Measurements from ENCODE around the gene FXR2. TPM values are rescaled to one million over a fixed set of nuclear protein-coding genes. Genes with fewer than 3 reads are reported as not detected.

Gene FXR2
- total and polyA plus RNA-seq, 2 experiments from 2014 or later: 65.0 to 65.5 TPM

GRCh38 chr17:7586673-7587419 lies 27.9 kb downstream of the FXR2 start:
- Histone ChIP-seq H3K9me3 (ENCODE audit: low read depth) (no peaks in the 10 kb centered on the region), H3K36me3 (peaks cover 2% of the 10 kb centered on the region), H3K4me3 (no peak overlapping the region), H3K27ac (no peak overlapping the region), H3K27me3 (no peaks in the 10 kb centered on the region), H3K4me1 (ENCODE audit: low read depth) (peaks cover 16% of the 10 kb centered on the region)
- DNase-seq (ENCODE audit: low read depth in 1 of 2, low spot score in 1 of 2): peak in 1 of 2 donors; percentile 40
- TF ChIP-seq CTCF (IDR thresholded peaks at IDR 0.05; ENCODE audit: low read depth, low read length): no peak

DNA sequence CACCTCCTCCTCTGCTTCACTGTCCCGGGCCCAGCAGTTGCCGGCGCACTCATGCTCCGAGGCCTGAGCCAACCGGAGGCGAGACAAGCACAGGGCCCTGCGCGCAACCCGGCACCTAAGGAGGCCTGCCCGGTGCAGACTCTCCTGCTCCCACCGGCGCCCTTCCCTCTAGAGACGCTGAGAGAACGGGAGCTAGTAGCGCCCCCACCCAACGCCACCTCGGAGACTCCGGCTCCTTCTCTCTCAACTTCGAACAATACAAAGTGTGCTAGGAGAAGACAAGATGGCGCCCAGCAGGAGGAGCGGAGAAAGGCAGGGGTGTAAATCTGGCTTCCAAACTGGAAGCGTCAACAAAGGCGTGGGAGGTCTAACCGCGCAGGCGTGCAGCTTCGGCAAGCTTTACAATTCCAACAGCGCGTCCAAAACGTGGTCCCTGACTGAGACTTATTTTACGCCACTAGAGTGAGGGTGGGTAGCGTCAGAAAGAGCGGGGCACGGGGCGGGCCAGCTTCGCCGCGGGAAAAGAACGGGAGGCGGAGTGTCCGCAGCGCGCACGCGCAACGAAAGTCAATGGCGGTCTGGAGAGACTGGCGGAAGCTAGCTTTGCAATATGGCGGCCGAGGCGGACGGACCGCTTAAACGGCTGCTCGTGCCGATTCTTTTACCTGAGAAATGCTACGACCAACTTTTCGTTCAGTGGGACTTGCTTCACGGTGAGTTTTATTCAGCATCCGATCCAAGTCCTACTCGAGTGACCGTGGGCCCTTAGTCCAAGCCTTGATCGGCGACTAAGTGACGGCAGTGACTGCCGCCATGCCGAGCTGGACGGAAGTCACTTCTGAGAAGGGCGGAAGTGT lies 31.2 kb downstream of the FXR2 start, which contains the start of gene MPDU1:
TSS of gene MPDU1 (plus strand) at position 600 of the 857 bp plus-strand sequence. CDS start at position 611, 11 bp downstream.
- DNase-seq (ENCODE audit: low read depth in 1 of 2, low spot score in 1 of 2): peak; percentile 97 to 99
- H3K27me3 ChIP-seq: no peaks in the 10 kb centered on the region
- TF ChIP-seq CTCF (IDR thresholded peaks at IDR 0.05; ENCODE audit: low read depth, low read length): no peak
- H3K4me3 ChIP-seq: peak within 1 kb of the TSS; percentile 64
- H3K9me3 ChIP-seq (ENCODE audit: low read depth): no peaks in the 10 kb centered on the region
- H3K36me3 ChIP-seq: peaks cover 10% of the 10 kb centered on the region
- peak within 1 kb of the TSS; percentile 97 for H3K27ac ChIP-seq
- H3K4me1 ChIP-seq (ENCODE audit: low read depth): peaks cover 16% of the 10 kb centered on the region

GRCh38 chr17:7582396-7583252 lies 32.1 kb downstream of the FXR2 start:
- no peak for TF ChIP-seq CTCF (IDR thresholded peaks at IDR 0.05; ENCODE audit: low read depth, low read length)
- peak overlapping the region; percentile 97 for H3K27ac ChIP-seq
- H3K4me3 ChIP-seq: no peak overlapping the region
- H3K4me1 ChIP-seq (ENCODE audit: low read depth): peaks cover 16% of the 10 kb centered on the region
- H3K9me3 ChIP-seq (ENCODE audit: low read depth): no peaks in the 10 kb centered on the region
- no peaks in the 10 kb centered on the region for H3K27me3 ChIP-seq
- peaks cover 18% of the 10 kb centered on the region for H3K36me3 ChIP-seq
- DNase-seq (ENCODE audit: low read depth in 1 of 2, low spot score in 1 of 2): no peak

DNA sequence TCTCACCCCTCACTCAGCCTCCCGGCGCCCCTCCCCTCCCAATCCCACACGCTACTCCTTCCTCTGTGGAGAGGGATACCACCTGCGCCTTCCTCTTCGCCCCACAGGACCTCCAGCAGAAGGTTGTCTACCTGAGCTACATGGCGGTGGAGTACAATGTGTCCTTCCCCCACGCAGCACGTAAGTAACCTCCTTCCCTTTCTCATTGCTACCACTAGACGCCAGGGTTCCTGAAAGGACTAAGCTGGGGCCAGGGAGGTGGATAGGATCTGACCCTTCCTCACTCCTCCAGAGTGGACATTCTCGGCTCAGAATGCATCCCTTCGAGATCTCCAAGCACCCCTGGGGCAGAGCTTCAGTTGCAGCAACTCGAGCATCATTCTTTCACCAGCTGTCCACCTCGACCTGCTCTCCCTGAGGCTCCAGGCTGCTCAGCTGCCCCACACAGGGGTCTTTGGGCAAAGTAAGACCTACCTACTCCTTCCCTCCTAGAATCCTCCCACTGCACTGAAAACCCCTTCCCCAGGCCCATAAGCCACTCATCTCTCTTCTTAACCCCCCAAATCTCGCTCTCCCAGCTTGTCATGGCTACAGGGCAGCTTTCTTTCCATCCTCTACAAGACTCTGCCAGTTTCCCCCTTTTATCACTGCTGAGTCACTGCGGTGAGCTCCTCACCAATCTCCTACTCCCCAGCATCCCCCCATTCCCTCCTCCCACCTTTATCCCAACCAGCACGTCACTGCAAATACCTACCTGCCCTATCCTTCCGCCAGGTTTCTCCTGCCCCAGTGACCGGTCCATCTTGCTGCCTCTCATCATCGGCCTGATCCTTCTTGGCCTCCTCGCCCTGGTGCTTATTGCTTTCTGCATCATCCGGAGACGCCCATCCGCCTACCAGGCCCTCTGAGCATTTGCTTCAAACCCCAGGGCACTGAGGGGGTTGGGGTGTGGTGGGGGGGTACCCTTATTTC lies 33.8 kb downstream of the FXR2 start:
- H3K27me3 ChIP-seq: no peaks in the 10 kb centered on the region
- H3K9me3 ChIP-seq (ENCODE audit: low read depth): no peaks in the 10 kb centered on the region
- no peak for DNase-seq (ENCODE audit: low read depth in 1 of 2, low spot score in 1 of 2)
- H3K4me3 ChIP-seq: no peak overlapping the region
- H3K27ac ChIP-seq: peak overlapping the region; percentile 83
- TF ChIP-seq CTCF (IDR thresholded peaks at IDR 0.05; ENCODE audit: low read depth, low read length): no peak
- H3K4me1 ChIP-seq (ENCODE audit: low read depth): peaks cover 16% of the 10 kb centered on the region
- H3K36me3 ChIP-seq: peaks cover 36% of the 10 kb centered on the region

Data from cardiac muscle cell (in vitro differentiated cells and primary cell).